ENCODE data around the gene SAPCD1.

GRCh38 chr6:31722173-31722572 is 40.3 kb upstream of the SAPCD1 start:
- TF ChIP-seq CTCF (IDR thresholded peaks at IDR 0.05) (no peak), ZFX (IDR thresholded peaks at IDR 0.05; ENCODE audit: borderline replicate concordance) (no peak)

All from 22Rv1 (cell line).